ENCODE results near the gene LIMS2.
A peak's percentile ranks its signal among the peaks of the same experiment; 100 is the strongest.

LIMS2 gene

GRCh38 chr2:127653421-127654083 is 21.8 kb downstream of the LIMS2 start:
- H3K36me3 ChIP-seq (ENCODE audit: control insufficient read depth in 1 of 2, insufficient read depth in 2 of 2, low read length in 2 of 2) = peaks cover 0 to 13% of the 10 kb centered on the region in 2 donors
- H3K4me1 ChIP-seq (ENCODE audit: control insufficient read depth in 1 of 2, insufficient read depth in 2 of 2, low read length in 2 of 2) = peaks cover 15 to 95% of the 10 kb centered on the region in 2 donors
- H3K9me3 ChIP-seq (ENCODE audit: control insufficient read depth in 1 of 2, low read length in 2 of 2) = no peaks in the 10 kb centered on the region
- H3K27me3 ChIP-seq (ENCODE audit: low read depth, low read length) = no peaks in the 10 kb centered on the region
- H3K27ac ChIP-seq (ENCODE audit: low read length) = no peak overlapping the region
- H3K4me3 ChIP-seq (ENCODE audit: low read depth in 1 of 2, low read length in 2 of 2) = no peak overlapping the region

DNA sequence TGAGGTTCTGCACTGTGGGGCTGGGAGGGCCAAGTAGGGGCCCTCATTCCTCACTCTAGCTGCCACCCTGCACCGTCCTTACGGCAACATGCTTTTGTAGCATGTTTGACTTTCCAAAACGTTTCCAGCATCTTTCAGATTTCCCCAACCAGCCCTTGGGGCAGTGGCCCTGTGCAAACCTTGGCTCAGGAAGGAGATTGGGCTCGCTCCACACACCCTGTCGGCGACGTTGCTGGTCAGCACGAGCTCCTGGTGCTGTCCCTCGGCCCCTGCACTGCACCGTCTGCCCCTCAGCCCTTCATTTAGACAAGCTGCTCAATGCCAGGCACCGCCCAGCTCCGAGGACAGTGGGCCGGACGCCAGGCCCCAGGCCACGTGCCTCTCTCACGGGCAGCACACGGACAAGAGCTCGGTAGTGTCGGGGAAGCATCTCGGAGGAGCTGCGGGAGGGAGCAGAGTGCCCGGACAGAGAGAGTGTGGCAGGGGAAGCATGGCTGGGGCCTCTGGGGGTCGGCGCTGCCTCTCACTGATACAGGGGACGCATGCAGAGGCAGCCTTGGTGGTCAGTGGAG is 22.5 kb downstream of the LIMS2 start:
- Histone ChIP-seq H3K4me1 (ENCODE audit: control insufficient read depth in 1 of 2, insufficient read depth in 2 of 2, low read length in 2 of 2) (peaks cover 15 to 95% of the 10 kb centered on the region in 2 donors), H3K36me3 (ENCODE audit: control insufficient read depth in 1 of 2, insufficient read depth in 2 of 2, low read length in 2 of 2) (peaks cover 0 to 12% of the 10 kb centered on the region in 2 donors), H3K27ac (ENCODE audit: low read length) (peak overlapping the region; percentile 31), H3K4me3 (ENCODE audit: low read depth in 1 of 2, low read length in 2 of 2) (no peak overlapping the region), H3K27me3 (ENCODE audit: low read depth, low read length) (no peaks in the 10 kb centered on the region), H3K9me3 (ENCODE audit: control insufficient read depth in 1 of 2, low read length in 2 of 2) (no peaks in the 10 kb centered on the region)

GRCh38 chr2:127651971-127652550 is 23.3 kb downstream of the LIMS2 start:
- Histone ChIP-seq H3K4me3 (ENCODE audit: low read depth in 1 of 2, low read length in 2 of 2) (peak overlapping the region in 1 of 2 donors; percentile 33), H3K9me3 (ENCODE audit: control insufficient read depth in 1 of 2, low read length in 2 of 2) (no peaks in the 10 kb centered on the region), H3K27me3 (ENCODE audit: low read depth, low read length) (no peaks in the 10 kb centered on the region), H3K36me3 (ENCODE audit: control insufficient read depth in 1 of 2, insufficient read depth in 2 of 2, low read length in 2 of 2) (peaks cover 0 to 4% of the 10 kb centered on the region in 2 donors), H3K27ac (ENCODE audit: low read length) (peak overlapping the region; percentile 31), H3K4me1 (ENCODE audit: control insufficient read depth in 1 of 2, insufficient read depth in 2 of 2, low read length in 2 of 2) (peaks cover 15 to 95% of the 10 kb centered on the region in 2 donors)

GRCh38 chr2:127651381-127651809 is 23.9 kb downstream of the LIMS2 start:
- Histone ChIP-seq H3K4me1 (ENCODE audit: control insufficient read depth in 1 of 2, insufficient read depth in 2 of 2, low read length in 2 of 2) (peaks cover 15 to 95% of the 10 kb centered on the region in 2 donors), H3K4me3 (ENCODE audit: low read depth in 1 of 2, low read length in 2 of 2) (peak overlapping the region in 1 of 2 donors; percentile 33), H3K36me3 (ENCODE audit: control insufficient read depth in 1 of 2, insufficient read depth in 2 of 2, low read length in 2 of 2) (no peaks in the 10 kb centered on the region), H3K27ac (ENCODE audit: low read length) (peak overlapping the region; percentile 31), H3K27me3 (ENCODE audit: low read depth, low read length) (no peaks in the 10 kb centered on the region), H3K9me3 (ENCODE audit: control insufficient read depth in 1 of 2, low read length in 2 of 2) (no peaks in the 10 kb centered on the region)

DNA sequence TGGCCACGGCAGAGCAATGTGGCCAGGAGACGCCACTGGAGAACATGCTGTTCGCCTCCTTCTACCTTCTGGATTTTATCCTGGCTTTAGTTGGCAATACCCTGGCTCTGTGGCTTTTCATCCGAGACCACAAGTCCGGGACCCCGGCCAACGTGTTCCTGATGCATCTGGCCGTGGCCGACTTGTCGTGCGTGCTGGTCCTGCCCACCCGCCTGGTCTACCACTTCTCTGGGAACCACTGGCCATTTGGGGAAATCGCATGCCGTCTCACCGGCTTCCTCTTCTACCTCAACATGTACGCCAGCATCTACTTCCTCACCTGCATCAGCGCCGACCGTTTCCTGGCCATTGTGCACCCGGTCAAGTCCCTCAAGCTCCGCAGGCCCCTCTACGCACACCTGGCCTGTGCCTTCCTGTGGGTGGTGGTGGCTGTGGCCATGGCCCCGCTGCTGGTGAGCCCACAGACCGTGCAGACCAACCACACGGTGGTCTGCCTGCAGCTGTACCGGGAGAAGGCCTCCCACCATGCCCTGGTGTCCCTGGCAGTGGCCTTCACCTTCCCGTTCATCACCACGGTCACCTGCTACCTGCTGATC is 24.4 kb downstream of the LIMS2 start:
- peak overlapping the region in 1 of 2 donors; percentile 33 for H3K4me3 ChIP-seq (ENCODE audit: low read depth in 1 of 2, low read length in 2 of 2)
- H3K27me3 ChIP-seq (ENCODE audit: low read depth, low read length) = no peaks in the 10 kb centered on the region
- no peak overlapping the region for H3K27ac ChIP-seq (ENCODE audit: low read length)
- no peaks in the 10 kb centered on the region for H3K36me3 ChIP-seq (ENCODE audit: control insufficient read depth in 1 of 2, insufficient read depth in 2 of 2, low read length in 2 of 2)
- peaks cover 15 to 97% of the 10 kb centered on the region in 2 donors for H3K4me1 ChIP-seq (ENCODE audit: control insufficient read depth in 1 of 2, insufficient read depth in 2 of 2, low read length in 2 of 2)
- no peaks in the 10 kb centered on the region for H3K9me3 ChIP-seq (ENCODE audit: control insufficient read depth in 1 of 2, low read length in 2 of 2)

- no peaks in the 10 kb centered on the region for H3K9me3 ChIP-seq (ENCODE audit: control insufficient read depth in 1 of 2, low read length in 2 of 2)
- H3K4me1 ChIP-seq (ENCODE audit: control insufficient read depth in 1 of 2, insufficient read depth in 2 of 2, low read length in 2 of 2) = peaks cover 15 to 97% of the 10 kb centered on the region in 2 donors
- H3K36me3 ChIP-seq (ENCODE audit: control insufficient read depth in 1 of 2, insufficient read depth in 2 of 2, low read length in 2 of 2) = no peaks in the 10 kb centered on the region
- no peaks in the 10 kb centered on the region for H3K27me3 ChIP-seq (ENCODE audit: low read depth, low read length)
- peak overlapping the region in 1 of 2 donors; percentile 34 for H3K4me3 ChIP-seq (ENCODE audit: low read depth in 1 of 2, low read length in 2 of 2)
- no peak overlapping the region for H3K27ac ChIP-seq (ENCODE audit: low read length)
Observed at GRCh38 chr2:127650041-127650784, 25.1 kb downstream of the LIMS2 start.

- H3K9me3 ChIP-seq (ENCODE audit: control insufficient read depth in 1 of 2, low read length in 2 of 2) = no peaks in the 10 kb centered on the region
- no peaks in the 10 kb centered on the region for H3K36me3 ChIP-seq (ENCODE audit: control insufficient read depth in 1 of 2, insufficient read depth in 2 of 2, low read length in 2 of 2)
- peak overlapping the region in 1 of 2 donors; percentile 34 for H3K4me3 ChIP-seq (ENCODE audit: low read depth in 1 of 2, low read length in 2 of 2)
- H3K27me3 ChIP-seq (ENCODE audit: low read depth, low read length) = no peaks in the 10 kb centered on the region
- H3K4me1 ChIP-seq (ENCODE audit: control insufficient read depth in 1 of 2, insufficient read depth in 2 of 2, low read length in 2 of 2) = peaks cover 15 to 93% of the 10 kb centered on the region in 2 donors
- H3K27ac ChIP-seq (ENCODE audit: low read length) = no peak overlapping the region
Observed at GRCh38 chr2:127649684-127650040, 25.7 kb downstream of the LIMS2 start.

DNA sequence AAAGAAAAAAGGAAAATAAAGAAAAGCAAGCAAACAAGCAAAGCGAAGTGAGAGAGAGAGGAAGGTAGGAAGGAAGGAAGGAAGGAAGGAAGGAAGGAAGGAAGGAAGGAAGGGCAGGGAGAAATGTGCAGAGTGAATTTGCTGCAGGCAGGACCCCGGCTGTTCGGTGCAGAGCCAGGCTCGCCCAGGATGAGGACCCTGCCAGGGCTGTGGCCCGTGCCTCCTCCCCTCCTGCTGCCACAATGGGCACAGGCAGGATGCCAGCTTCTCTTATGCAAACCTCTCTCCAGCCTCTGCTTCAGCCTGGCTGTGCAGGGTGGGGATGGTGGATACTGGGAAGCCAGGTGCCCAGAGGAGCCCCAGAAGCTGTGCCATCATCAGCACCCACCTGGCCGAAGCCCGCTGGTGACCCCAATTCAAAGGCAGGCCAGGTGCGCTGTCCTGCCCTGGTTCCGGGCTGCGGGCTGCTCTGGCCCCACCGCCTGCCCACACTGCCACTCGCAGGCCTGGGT is 26.2 kb downstream of the LIMS2 start:
- no peaks in the 10 kb centered on the region for H3K36me3 ChIP-seq (ENCODE audit: control insufficient read depth in 1 of 2, insufficient read depth in 2 of 2, low read length in 2 of 2)
- H3K4me3 ChIP-seq (ENCODE audit: low read depth in 1 of 2, low read length in 2 of 2) = peak overlapping the region in 1 of 2 donors; percentile 34
- H3K4me1 ChIP-seq (ENCODE audit: control insufficient read depth in 1 of 2, insufficient read depth in 2 of 2, low read length in 2 of 2) = peaks cover 15 to 93% of the 10 kb centered on the region in 2 donors

GRCh38 chr2:127648321-127648720 is 27.0 kb downstream of the LIMS2 start:
- H3K27ac ChIP-seq (ENCODE audit: low read length) = no peak overlapping the region
- H3K27me3 ChIP-seq (ENCODE audit: low read depth, low read length) = no peaks in the 10 kb centered on the region
- H3K36me3 ChIP-seq (ENCODE audit: control insufficient read depth in 1 of 2, insufficient read depth in 2 of 2, low read length in 2 of 2) = no peaks in the 10 kb centered on the region
- peaks cover 15 to 93% of the 10 kb centered on the region in 2 donors for H3K4me1 ChIP-seq (ENCODE audit: control insufficient read depth in 1 of 2, insufficient read depth in 2 of 2, low read length in 2 of 2)
- no peak overlapping the region for H3K4me3 ChIP-seq (ENCODE audit: low read depth in 1 of 2, low read length in 2 of 2)
- H3K9me3 ChIP-seq (ENCODE audit: control insufficient read depth in 1 of 2, low read length in 2 of 2) = no peaks in the 10 kb centered on the region

More for the DNA sequence above, 26.2 kb downstream of the LIMS2 start:
- Histone ChIP-seq H3K9me3 (ENCODE audit: control insufficient read depth in 1 of 2, low read length in 2 of 2) (no peaks in the 10 kb centered on the region), H3K27me3 (ENCODE audit: low read depth, low read length) (no peaks in the 10 kb centered on the region), H3K27ac (ENCODE audit: low read length) (no peak overlapping the region)

DNA sequence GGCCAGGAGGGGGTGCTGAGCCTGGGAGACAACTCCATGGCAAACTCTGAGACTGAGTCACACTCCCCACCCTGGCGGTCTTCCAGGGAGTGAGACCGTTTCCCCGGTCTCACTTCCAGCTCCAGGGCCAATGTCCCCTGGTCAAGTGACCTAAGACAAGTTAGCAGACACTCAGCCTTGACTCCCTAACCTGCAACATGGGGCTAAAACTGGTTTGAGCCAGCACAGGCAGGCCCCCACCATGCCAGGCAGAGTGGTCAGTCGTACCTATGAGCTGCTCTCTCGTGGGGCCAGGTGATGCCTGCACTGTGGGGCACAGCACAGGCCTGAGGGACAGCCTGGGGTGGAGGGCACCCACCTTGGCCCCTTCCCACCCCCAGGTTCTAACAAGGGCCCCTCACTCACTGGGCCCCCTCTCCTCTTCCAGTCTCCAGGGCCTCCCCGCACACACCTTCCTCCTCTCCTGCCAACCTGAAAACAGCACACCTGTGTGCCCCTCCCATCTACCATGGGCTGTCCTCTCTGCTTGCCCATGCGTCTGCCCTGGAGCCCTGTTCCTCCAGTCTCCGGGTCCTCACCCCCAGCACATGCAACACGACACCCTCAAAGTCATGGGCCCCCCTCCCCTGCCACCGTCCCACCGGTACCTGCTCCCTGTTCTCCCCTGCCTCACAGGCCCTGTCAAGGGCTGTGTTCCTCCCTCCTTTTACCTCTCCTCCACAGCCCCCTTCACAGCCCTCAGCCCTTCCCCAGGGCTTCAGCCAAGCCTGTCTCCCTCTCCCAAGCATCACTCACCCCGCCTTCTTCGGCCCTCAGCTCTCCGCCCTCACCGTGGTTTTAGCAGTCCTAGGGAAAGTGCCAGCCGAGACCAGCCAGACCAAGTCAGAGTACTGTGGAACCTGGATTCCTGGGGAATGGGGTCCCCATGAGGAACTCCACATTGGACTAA is 27.8 kb downstream of the LIMS2 start:
- peaks cover 0 to 2% of the 10 kb centered on the region in 2 donors for H3K36me3 ChIP-seq (ENCODE audit: control insufficient read depth in 1 of 2, insufficient read depth in 2 of 2, low read length in 2 of 2)
- H3K27ac ChIP-seq (ENCODE audit: low read length) = no peak overlapping the region
- H3K9me3 ChIP-seq (ENCODE audit: control insufficient read depth in 1 of 2, low read length in 2 of 2) = no peaks in the 10 kb centered on the region
- peaks cover 14 to 93% of the 10 kb centered on the region in 2 donors for H3K4me1 ChIP-seq (ENCODE audit: control insufficient read depth in 1 of 2, insufficient read depth in 2 of 2, low read length in 2 of 2)
- no peak overlapping the region for H3K4me3 ChIP-seq (ENCODE audit: low read depth in 1 of 2, low read length in 2 of 2)
- no peaks in the 10 kb centered on the region for H3K27me3 ChIP-seq (ENCODE audit: low read depth, low read length)

Measured in muscle layer of duodenum (tissue), 2 donors.